Stomach smooth muscle (tissue), 2 donors: ENCODE measurements around the gene YY2.
"Not testable (repeated sequence)": the region's sequence is repeated elsewhere in the genome, so short reads cannot be mapped to it uniquely, and the experiment has no call there.

Source experiments
- H3K27ac ChIP-seq: one replicate; pipeline ENCODE4 v1.7.0; 2013; ENCODE audit warnings: mild to moderate bottlenecking, low read length, inconsistent platforms
- H3K27me3 ChIP-seq, 2 donors: one replicate each; pipeline ENCODE4 v1.7.0; 2013; ENCODE audit warnings: low read length in 2 of 2; ENCODE audit not compliant: insufficient read depth in 2 of 2, control insufficient read depth in 1 of 2
- H3K36me3 ChIP-seq, 2 donors: one replicate each; pipeline ENCODE4 v1.7.0; 2013; ENCODE audit warnings: low read length in 2 of 2; ENCODE audit not compliant: control insufficient read depth in 2 of 2, insufficient read depth in 2 of 2
- H3K4me1 ChIP-seq: one replicate; pipeline ENCODE4 v1.7.0; 2013; ENCODE audit warnings: low read length; ENCODE audit not compliant: control insufficient read depth, insufficient read depth
- H3K4me3 ChIP-seq, 2 donors: one replicate each; pipeline ENCODE4 v1.7.0; 2013; ENCODE audit warnings: low read length in 2 of 2
- H3K9ac ChIP-seq, 2 donors: one replicate each; pipeline ENCODE4 v1.7.0; 2013; ENCODE audit warnings: low read length in 2 of 2, mild to moderate bottlenecking in 1 of 2
- H3K9me3 ChIP-seq, 2 donors: one replicate each; pipeline ENCODE4 v1.7.0; 2013; ENCODE audit warnings: low read length in 2 of 2; ENCODE audit not compliant: control insufficient read depth in 2 of 2
- donor health status: healthy.
- donor health status: Pancreatic carcinoma.

YY2 gene

DNA sequence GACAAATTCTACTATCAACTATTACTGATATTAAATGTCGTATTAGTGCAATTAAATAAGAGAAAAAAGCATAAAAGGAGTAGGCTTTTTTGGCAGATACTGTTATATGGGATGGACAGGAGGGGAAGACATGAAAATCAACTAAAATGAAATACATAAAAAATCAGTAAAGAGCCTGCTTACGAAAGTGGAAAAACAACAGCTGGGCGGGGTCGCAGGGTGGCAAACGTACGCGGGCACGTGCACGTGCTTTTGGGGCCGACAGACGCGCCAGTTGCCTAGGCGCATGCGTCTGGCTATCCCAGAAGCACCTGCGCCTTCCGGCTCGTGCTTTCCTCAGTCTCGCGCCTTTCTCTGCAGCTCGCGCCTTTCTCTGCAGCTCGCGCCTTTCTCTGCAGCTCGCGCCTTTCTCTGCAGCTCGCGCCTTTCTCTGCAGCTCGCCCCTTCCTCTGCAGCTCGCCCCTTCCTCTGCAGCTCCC is at the start of gene YY2:
YY2 (plus strand) TSS at position 51 of the 479 bp plus-strand sequence. CDS start 498 bp downstream, outside the sequence.
- Histone ChIP-seq H3K4me1 (no peaks in the 10 kb centered on the region), H3K9me3 (no peaks in the 10 kb centered on the region), H3K4me3 (no peak within 1 kb of the TSS), H3K9ac (no peak within 1 kb of the TSS), H3K27ac (no peak within 1 kb of the TSS), H3K27me3 (no peaks in the 10 kb centered on the region), H3K36me3 (peaks cover 8 to 11% of the 10 kb centered on the region in 2 donors)

DNA sequence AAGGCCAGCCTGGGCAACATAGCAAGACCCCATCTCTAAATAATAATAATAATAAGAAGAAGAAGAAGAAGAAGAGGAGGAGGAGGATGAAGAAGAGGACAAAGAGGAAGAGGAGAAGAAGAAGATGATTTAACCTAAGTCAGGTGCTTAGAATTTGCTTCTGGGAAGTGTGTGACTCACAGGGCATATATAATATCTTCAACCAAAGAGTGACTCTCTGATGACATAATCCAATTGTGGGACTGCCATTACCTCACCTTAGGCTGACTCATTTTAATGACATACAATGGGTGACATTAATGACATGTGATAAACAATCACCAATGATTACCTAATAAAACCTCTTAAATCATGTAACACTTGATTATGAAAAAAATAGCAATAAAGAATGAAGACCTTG is 49.1 kb upstream of the YY2 start:
- H3K27ac ChIP-seq = no peak overlapping the region
- no peaks in the 10 kb centered on the region for H3K36me3 ChIP-seq
- no peak overlapping the region for H3K9ac ChIP-seq
- H3K4me1 ChIP-seq = peaks cover 6% of the 10 kb centered on the region
- no peak overlapping the region for H3K4me3 ChIP-seq
- H3K9me3 ChIP-seq = no peaks in the 10 kb centered on the region
- peaks cover 0 to 2% of the 10 kb centered on the region in 2 donors for H3K27me3 ChIP-seq

DNA sequence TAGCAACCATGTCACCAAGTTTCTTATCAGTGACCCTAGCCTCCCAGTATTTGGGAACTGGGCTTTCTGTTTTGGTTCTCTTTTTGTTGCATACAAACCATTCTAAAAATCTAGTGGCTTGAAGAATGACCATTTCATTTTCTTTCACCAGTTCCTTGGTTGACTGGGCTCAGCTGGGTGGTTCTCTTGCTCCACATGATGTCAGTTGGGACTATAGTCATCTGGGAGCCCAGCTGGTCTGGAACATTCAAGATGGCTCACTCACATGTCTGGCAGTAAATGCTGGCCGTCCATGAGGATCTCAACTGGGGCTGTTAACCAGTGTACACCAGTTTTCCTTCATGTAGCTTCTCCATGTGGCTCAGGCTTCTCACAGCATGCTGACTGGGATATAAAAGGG is 44.0 kb upstream of the YY2 start:
- Histone ChIP-seq H3K4me1 (no peaks in the 10 kb centered on the region), H3K4me3 (no peak overlapping the region), H3K36me3 (no peaks in the 10 kb centered on the region), H3K9me3 (peaks cover 0 to 5% of the 10 kb centered on the region in 2 donors), H3K27me3 (no peaks in the 10 kb centered on the region), H3K27ac (no peak overlapping the region), H3K9ac (no peak overlapping the region)

- Histone ChIP-seq H3K4me1 (no peaks in the 10 kb centered on the region), H3K27ac (no peak overlapping the region), H3K36me3 (no peaks in the 10 kb centered on the region), H3K27me3 (no peaks in the 10 kb centered on the region), H3K9me3 (peaks cover 0 to 5% of the 10 kb centered on the region in 2 donors), H3K9ac (no peak overlapping the region), H3K4me3 (no peak overlapping the region)
Observed at GRCh38 chrX:21812628-21813027, 43.2 kb upstream of the YY2 start.

DNA sequence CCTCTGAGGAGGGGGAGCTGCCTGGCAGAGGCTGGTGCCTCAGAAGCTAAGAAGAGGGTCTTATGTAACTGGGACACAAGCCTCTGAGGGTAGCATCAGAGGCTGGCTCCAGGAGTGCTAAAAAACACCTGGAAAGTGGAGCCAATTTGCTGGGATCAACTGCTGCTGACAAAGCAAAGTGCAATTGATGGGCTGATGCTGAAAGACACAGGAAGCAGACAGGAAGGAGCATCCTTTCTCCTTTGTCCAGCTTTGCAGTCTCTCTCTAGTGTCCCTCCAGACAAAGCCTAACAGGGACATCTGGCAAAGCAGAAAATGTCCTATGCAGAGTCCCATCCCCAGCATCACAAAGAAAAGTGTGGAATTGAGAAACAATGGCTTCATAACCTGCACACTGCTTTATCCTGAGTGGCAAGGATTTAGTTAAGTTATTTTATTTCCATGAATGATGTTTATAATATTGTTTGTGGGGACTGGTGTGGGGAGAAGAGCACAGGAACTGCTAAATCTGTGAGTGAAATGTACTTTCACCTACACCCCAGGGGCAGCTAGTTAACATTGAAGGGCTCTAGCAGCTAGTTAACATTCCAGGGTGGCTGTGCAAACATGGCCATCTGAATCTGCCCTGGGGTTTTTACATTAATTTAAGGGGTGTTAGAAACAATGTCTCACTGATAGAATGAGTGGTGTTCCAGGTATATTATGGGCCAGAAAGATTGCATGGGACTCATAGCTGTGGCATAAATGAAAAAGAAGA is 42.0 kb upstream of the YY2 start:
- H3K27ac ChIP-seq = no peak overlapping the region
- H3K4me1 ChIP-seq = no peaks in the 10 kb centered on the region
- H3K9me3 ChIP-seq = peaks cover 0 to 5% of the 10 kb centered on the region in 2 donors
- H3K27me3 ChIP-seq = no peaks in the 10 kb centered on the region
- H3K4me3 ChIP-seq = no peak overlapping the region
- H3K9ac ChIP-seq = no peak overlapping the region
- no peaks in the 10 kb centered on the region for H3K36me3 ChIP-seq

GRCh38 chrX:21816136-21816535 is 39.7 kb upstream of the YY2 start:
- Histone ChIP-seq H3K9me3 (peaks cover 0 to 5% of the 10 kb centered on the region in 2 donors), H3K27me3 (no peaks in the 10 kb centered on the region), H3K4me3 (no peak overlapping the region), H3K4me1 (no peaks in the 10 kb centered on the region), H3K9ac (no peak overlapping the region), H3K27ac (no peak overlapping the region), H3K36me3 (no peaks in the 10 kb centered on the region)

- not testable (repeated sequence) for H3K9ac ChIP-seq, H3K36me3 ChIP-seq, H3K4me1 ChIP-seq, H3K4me3 ChIP-seq, H3K27ac ChIP-seq, H3K9me3 ChIP-seq, H3K27me3 ChIP-seq
Observed at GRCh38 chrX:21820170-21820569, 35.6 kb upstream of the YY2 start.

DNA sequence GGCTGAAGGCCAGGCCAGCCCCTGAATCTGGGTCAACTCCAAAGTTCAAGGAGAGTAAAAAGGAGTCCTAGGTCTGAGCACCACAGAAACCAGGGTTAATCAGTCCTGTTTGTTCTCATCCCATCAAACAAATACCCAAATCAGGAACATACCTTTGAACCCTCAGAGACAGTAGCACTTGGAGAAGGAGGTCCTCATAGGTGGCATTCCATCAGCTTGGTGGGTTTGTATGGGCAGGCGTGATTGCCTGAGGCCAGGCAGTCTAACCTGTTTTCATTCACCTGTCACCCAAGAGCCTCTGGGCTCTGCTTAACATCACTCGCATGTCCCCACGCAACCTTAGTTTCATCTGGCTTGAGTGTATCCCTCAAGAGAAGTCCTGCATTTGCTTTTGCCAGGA is 33.9 kb upstream of the YY2 start:
- Histone ChIP-seq H3K4me3 (no peak overlapping the region), H3K4me1 (no peaks in the 10 kb centered on the region), H3K9me3 (no peaks in the 10 kb centered on the region), H3K27me3 (no peaks in the 10 kb centered on the region), H3K36me3 (no peaks in the 10 kb centered on the region), H3K9ac (no peak overlapping the region), H3K27ac (no peak overlapping the region)

GRCh38 chrX:21831496-21831895 is 24.3 kb upstream of the YY2 start:
- no peak overlapping the region for H3K4me3 ChIP-seq
- no peaks in the 10 kb centered on the region for H3K4me1 ChIP-seq
- H3K9ac ChIP-seq = no peak overlapping the region
- H3K27me3 ChIP-seq = no peaks in the 10 kb centered on the region
- no peak overlapping the region for H3K27ac ChIP-seq
- no peaks in the 10 kb centered on the region for H3K36me3 ChIP-seq
- H3K9me3 ChIP-seq = no peaks in the 10 kb centered on the region

- Histone ChIP-seq H3K4me1 (peaks cover 5% of the 10 kb centered on the region), H3K27me3 (no peaks in the 10 kb centered on the region), H3K9ac (no peak overlapping the region), H3K9me3 (no peaks in the 10 kb centered on the region), H3K4me3 (no peak overlapping the region), H3K36me3 (no peaks in the 10 kb centered on the region), H3K27ac (no peak overlapping the region)
Observed at GRCh38 chrX:21837056-21837455, 18.7 kb upstream of the YY2 start.

DNA sequence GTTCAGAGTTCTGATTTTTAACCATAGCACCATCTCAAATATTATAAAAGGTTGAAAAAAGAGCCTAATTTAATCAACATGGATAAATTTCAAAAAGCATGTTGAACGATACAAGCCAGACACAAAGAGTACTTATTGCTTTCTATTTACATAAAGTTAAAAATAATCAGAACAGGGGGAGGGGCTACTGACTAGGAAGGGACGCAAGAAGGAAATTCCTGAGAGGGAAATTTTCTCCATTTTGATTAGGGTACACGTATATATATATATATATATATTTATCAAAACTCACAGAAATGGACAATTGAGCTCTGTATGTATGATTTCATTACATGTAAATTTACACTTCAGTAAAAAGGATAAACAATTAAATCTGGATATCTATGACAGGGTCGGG is 16.9 kb upstream of the YY2 start:
- no peaks in the 10 kb centered on the region for H3K27me3 ChIP-seq
- H3K4me1 ChIP-seq = peaks cover 5% of the 10 kb centered on the region
- H3K4me3 ChIP-seq = peak overlapping the region; percentile 61 to 86
- peak overlapping the region; percentile 71 to 76 for H3K9ac ChIP-seq
- no peaks in the 10 kb centered on the region for H3K36me3 ChIP-seq
- no peaks in the 10 kb centered on the region for H3K9me3 ChIP-seq
- peak overlapping the region; percentile 58 for H3K27ac ChIP-seq
